ENCODE measurements around the gene IGF2R. TPM values are rescaled to one million over a fixed set of nuclear protein-coding genes. Genes with fewer than 3 reads are reported as not detected.
"Not testable (repeated sequence)": the region's sequence is repeated elsewhere in the genome, so short reads cannot be mapped to it uniquely, and the experiment has no call there.

Gene IGF2R
- polyA plus RNA-seq, 1 donor = 124 TPM

DNA sequence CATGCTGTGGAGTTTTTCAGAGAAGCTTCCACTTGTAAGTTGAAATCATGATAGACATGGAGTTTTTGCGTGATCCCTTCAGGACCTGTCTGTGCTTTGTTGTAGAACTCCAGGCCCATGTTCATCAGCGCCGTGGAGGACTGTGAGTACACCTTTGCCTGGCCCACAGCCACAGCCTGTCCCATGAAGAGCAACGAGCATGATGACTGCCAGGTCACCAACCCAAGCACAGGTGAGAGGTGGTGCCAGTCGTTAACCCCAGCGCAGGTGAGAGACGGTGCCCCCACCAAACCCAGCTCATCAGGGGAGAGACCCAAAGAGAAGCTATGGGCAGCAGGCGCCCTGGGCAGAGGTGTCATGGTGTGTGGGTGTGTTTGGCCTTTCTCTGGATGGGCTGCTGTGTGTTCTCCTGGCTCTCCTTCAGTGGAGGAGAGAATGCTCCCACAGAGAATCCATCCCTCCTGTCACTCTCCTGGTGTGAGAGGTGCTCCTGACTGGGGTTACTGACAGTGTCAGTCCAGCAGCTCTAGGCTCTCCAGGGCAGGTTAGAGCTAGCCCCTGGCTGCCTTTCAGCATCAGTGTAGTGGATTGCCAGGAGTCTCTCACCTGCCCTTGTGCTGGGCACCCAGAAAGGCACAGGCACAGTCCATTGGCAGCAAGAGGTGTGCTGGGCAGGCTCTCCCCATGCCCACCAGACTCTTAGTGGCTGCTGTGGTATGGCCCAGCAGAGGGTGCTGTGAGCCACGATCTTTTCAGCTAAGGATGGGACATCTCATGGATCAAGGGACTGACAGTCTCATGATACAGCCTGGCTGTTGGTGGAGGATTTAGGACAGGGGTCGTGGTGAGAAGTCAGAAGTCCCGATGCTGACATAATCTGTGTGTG, 103.2 kb downstream of the IGF2R start:
- no peak for DNase-seq (ENCODE audit: low read depth)

DNA sequence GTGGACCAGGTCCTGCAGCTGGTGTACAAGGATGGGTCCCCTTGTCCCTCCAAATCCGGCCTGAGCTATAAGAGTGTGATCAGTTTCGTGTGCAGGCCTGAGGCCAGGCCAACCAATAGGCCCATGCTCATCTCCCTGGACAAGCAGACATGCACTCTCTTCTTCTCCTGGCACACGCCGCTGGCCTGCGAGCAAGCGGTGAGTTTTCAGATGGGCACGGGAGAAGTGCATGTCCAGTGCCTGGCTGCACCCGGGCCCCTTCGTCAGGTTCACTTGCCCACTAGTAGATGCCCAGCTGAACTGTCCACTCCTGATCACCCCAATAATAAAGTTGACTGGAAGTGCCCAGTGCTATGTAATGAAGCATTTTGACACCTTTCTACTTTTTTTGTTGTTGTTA, 104.4 kb downstream of the IGF2R start:
- no peak for DNase-seq (ENCODE audit: low read depth)

- no peak for DNase-seq (ENCODE audit: low read depth)
Observed at GRCh38 chr6:160076009-160076408, 107.1 kb downstream of the IGF2R start.

GRCh38 chr6:160077024-160077423, 108.1 kb downstream of the IGF2R start:
- no peak for DNase-seq (ENCODE audit: low read depth)

DNA sequence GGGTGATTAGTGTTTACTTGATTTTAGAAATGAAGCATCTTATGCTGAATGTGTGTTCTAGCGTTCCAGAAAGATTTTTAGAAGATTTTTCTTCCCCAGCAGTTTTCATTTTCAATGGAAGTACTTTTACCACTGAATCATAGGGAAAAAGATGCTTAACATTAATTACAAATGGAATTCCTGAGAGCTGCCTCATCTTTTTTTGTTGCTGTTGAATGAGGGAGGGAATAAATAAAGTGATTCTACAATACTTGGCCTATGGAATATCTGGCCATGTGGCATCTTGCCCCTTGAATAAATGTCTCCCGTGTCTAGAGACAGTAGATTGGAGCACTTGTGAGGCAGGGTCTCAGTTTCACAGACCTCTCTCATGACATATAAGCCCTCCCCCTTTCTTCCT, 108.6 kb downstream of the IGF2R start:
- no peak for DNase-seq (ENCODE audit: low read depth)

DNA sequence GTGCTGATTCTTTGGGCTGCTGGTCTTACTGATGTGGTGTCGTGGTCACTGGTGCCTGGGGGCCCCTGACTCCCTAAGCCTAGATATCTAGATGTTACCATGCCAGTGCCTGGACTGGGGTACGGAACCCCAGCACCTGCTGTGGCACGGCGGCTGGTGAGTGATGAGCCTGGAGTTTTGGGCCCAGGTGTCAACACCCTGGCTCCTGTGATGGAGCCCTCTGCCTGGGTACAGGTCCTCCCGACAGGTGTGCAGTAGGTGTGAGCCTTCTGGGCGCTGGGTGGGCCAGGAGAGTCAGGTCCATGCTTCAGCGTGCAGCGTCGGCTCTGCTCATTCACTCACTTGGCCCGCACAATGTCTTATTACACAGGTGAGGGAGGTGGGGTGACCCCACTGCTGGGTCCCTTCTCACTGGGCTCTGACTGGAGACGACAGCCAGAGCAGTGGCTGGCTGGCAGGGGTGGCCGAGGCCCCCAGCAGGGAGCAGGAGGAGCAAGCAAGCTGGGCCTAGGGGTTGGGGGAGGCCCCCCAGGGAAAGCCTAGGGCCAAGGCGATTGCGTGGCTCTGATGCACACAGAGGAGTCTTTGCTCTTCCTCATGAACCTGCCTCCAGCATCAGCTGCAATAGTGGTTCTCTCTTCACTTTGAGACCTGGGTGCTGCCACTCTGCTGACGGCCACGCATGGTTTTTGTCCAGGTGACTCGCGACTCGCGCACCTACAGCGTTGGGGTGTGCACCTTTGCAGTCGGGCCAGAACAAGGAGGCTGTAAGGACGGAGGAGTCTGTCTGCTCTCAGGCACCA, 110.2 kb downstream of the IGF2R start:
- no peak for DNase-seq (ENCODE audit: low read depth)

DNA sequence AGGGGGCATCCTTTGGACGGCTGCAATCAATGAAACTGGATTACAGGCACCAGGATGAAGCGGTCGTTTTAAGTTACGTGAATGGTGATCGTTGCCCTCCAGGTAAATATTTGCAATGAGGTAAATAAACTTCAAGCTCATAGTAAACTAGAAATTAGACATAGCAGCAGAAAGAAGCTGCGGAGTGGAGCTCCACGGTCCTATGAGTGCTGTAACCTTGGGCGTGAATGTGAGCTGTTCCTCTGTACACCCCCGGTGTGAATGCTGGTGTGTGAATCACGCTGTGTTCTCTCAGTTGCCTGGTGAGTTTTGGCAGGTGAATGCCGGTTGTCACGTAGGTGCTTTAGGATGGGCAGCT, 110.8 kb downstream of the IGF2R start:
- no peak for DNase-seq (ENCODE audit: low read depth)

DNA sequence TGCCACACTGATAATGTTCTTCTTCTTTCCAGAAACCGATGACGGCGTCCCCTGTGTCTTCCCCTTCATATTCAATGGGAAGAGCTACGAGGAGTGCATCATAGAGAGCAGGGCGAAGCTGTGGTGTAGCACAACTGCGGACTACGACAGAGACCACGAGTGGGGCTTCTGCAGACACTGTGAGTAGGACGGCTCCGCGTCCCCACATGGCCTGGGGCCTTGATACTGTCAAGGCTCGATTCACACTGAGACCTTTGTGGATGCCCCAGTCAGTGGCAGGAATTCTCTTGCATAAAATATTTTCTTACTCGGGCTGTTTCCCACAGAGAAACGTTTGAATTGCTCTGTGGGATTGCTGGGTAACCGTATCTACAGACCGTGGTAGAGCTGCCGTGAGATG, 111.2 kb downstream of the IGF2R start:
- DNase-seq (ENCODE audit: low read depth) = no peak

- no peak for DNase-seq (ENCODE audit: low read depth)
Observed at GRCh38 chr6:160081398-160081797, 112.5 kb downstream of the IGF2R start.

DNA sequence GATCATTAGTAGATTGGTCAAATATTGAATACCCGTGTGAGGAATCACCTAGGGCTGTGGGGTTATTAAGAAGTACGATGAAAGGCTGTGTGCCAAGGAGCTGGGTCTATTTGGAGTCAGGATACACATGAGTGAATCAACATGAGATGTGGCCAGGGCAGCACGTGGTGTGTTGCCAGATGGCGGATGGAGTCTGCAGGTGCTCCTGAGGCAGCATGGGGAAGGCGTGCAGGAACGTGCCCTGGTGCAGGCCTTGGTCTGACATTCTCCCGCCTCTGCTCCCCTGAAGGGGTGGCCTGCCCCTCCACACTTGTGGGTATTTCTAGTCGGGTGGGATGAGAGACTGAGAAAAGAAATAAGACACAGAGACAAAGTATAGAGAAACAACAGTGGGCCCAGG, 113.7 kb downstream of the IGF2R start:
- DNase-seq (ENCODE audit: low read depth) = no peak

DNA sequence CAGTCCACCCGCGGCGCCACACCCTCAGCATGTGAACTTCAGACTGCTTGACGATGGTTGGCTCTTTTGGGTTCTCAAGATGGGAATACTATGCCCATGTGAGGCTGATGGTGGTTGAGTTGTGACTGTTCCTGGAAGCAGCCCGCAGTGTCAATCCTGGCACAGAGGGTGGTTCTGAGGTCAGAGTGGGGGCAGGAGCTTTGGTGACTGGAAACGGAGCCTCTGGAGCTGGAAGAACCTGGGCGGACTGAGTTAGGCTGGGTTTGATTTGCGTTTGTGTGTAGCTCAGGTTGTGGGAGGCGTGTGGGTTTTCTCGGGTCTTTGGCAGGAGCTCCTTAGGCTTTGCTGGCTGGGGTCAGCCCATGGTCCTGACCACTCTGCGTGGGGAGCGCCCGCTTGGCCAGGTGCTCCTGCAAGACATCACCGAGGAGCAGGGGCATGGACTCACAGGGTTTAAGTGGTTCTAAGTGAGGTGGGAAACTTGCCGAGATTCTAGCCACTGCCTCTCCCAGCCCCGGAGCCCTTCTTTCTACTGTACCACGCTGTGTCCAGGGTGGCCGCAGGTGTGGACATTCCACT, 115.4 kb downstream of the IGF2R start:
- no peak for DNase-seq (ENCODE audit: low read depth)

- no peak for DNase-seq (ENCODE audit: low read depth)
Observed at GRCh38 chr6:160085226-160085625, 116.3 kb downstream of the IGF2R start.

DNA sequence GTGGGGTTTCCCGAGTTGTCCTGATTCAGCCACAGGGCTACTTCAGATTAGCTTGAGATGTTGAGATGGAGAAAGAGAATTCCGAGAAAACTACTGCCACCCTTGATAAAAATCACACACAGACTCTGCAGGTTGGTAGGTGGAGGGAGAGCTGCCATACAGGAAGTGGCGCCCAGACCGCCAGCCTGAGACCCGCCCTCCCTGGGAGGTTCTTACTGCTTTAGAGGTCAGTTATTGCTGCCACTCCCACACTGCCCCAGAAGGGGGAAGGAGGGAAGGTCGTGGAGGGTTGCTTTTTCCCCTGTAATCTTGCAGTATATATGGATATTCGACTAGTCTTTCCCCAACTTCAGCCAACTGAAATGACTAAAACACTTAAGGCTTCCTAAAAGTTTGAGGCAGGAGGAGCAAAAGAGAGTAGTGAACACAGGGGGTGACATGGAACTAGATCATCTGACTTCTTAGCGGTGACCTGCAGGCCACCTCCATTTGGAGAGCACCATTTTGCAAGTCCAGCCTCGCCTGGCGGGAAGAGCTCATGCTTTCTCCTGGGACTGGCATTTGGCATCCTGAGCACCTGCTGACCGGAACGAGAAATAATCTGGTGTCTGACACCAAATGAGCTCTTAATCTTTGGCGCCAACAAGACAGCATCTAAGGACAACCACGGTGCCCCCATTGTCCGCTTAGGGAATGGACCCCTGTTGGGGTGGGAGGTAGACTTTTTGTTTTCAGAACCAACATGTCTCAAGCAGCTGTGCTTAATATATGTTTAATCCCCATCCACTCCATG, 117.0 kb downstream of the IGF2R start:
- no peak for DNase-seq (ENCODE audit: low read depth)

GRCh38 chr6:160086754-160087153, 117.9 kb downstream of the IGF2R start:
- no peak for DNase-seq (ENCODE audit: low read depth)

DNA sequence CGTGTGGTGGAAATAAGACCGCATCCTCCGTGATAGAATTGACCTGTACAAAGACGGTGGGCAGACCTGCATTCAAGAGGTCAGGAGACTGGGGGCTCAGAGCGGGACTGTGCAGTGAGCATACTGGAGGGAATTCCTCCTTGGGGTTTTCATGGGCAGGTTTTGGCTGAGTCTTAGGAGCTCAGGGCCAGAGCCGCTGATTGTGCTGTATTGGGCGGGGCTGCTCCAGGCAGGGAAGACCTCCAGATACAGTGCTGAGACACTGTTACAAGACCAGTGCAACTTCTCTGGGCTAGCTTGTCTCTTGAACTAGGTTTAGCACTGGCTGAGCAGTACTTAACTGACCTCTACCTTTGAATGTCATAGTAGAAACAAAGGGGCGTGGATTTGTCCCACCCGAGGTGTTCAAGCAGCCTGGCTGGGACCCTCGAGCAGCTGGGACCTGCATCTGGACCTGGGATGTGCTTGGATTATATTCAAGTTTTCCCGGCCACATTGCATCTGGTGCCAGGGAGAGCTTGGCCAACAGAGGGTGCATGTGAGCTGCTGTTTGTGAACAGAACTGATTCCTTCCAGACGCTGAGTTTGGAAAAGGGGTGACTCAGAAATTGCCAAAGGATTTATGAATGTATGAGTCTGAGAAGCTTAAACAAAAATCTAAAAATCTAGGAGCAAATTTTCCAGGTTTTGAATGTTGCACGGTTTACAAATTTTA, 119.3 kb downstream of the IGF2R start:
- DNase-seq (ENCODE audit: low read depth) = peak; percentile 60

DNA sequence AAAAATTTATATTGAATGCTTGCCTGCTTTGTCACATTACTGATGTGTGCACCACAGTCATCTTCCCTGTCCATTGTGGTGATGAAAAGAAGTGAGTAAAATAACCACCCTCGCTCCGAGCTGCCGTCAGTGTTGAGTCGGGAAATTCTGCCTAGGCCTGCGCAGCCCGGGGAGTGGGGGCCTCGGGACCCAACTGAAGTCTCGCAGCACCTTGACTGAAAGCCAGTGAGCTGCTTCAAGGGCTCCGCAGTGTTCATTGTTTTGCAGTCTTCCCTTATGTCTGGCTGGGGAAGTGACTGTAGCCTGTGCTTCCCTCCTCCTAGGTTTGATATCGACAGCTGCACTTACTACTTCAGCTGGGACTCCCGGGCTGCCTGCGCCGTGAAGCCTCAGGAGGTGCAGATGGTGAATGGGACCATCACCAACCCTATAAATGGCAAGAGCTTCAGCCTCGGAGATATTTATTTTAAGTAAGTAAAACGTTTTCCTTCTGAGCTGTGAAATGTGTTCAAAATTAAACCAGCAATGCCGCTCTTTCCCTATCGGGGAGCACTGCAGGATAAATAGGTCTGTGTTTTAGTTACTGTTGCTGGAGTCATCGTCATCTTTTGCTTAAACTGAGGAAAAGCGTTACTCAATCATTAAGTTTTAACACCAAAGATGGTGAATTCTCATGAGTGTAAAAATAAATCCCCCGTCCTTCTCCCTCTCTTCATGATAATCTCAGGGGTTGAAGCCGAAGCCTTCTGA, 120.1 kb downstream of the IGF2R start:
- peak; percentile 16 for DNase-seq (ENCODE audit: low read depth)

GRCh38 chr6:160089534-160089897, 120.6 kb downstream of the IGF2R start:
- no peak for DNase-seq (ENCODE audit: low read depth)

GRCh38 chr6:160090442-160091239, 121.8 kb downstream of the IGF2R start:
- not testable (repeated sequence) for DNase-seq (ENCODE audit: low read depth)

GRCh38 chr6:160092176-160092575, 123.3 kb downstream of the IGF2R start:
- not testable (repeated sequence) for DNase-seq (ENCODE audit: low read depth)

- no peak for DNase-seq (ENCODE audit: low read depth)
Observed at GRCh38 chr6:160092602-160093001, 123.7 kb downstream of the IGF2R start.
